ENCODE results near the gene DMPK. TPM values are rescaled to one million over a fixed set of nuclear protein-coding genes. Genes with fewer than 3 reads are reported as not detected.

The DMPK gene
- total and polyA plus RNA-seq, 9 of the 15 experiments (the other 6 are each of a cell fraction or from before 2014, with no cell fraction given), result 0.24 to 31.3 (median 7.3) TPM

GRCh38 chr19:45785097-45785496 lies 2.8 kb upstream of the DMPK start:
- POLR2A ChIA-PET, result interaction anchor here (7.7 kb wide), 1 partner anchor 14 kb away, joined by 70 read pairs; the partner anchor contains the start of gene SIX5
- H3K9ac ChIP-seq (ENCODE audit: insufficient read depth in 1 of 2, low read depth in 2 of 2, low read length in 2 of 2), result peak overlapping the region in 1 of 2 experiments; percentile 29; a peak in 1 of 4 replicates
- in situ Hi-C loops (cut with MboI) (no loop called here), intact Hi-C loops (cut with micrococcal nuclease) (no loop called here)
- ATAC-seq (no peak), FAIRE-seq (no peak), DNase-seq (ENCODE audit: extremely low read depth in 1 of 4, low spot score in 3 of 4) (no peak)
- peaks cover 48% of the 10 kb centered on the region; the same call in 2 of the 3 replicates for H3K36me3 ChIP-seq (ENCODE audit: control insufficient read depth, insufficient read depth, low read length)
- no peaks in the 10 kb centered on the region for H3K27me3 ChIP-seq (ENCODE audit: control insufficient read depth in 2 of 2, insufficient read depth in 2 of 2, low read length in 2 of 2)
- no peaks in the 10 kb centered on the region for H3K9me3 ChIP-seq (replicated peaks; ENCODE audit: control insufficient read depth, insufficient read depth, low read depth, low read length)
- no peak overlapping the region for H3K4me2 ChIP-seq (ENCODE audit: insufficient read depth, low read length)
- no peak overlapping the region for H3K4me3 ChIP-seq
- no TSS peak for BruUV-seq (replicated peaks)
- 65% methylated on average over 5 of the region's 5 CpGs for WGBS (ENCODE audit: insufficient coverage, low coverage, missing lambda C conversion rate)
- H3K9me1 ChIP-seq (ENCODE audit: control insufficient read depth, insufficient read depth, low read length), result peaks cover 4% of the 10 kb centered on the region
- H3K4me1 ChIP-seq (replicated peaks in 1 of 2; ENCODE audit: control insufficient read depth in 2 of 2, insufficient read depth in 2 of 2, low read length in 2 of 2), result peaks cover 11 to 48% of the 10 kb centered on the region in 2 experiments
- H3K27ac ChIP-seq (ENCODE audit: extremely low read depth, low read depth, low read length), result no peak overlapping the region
- CTCF ChIA-PET (ENCODE audit: low intra/inter-chr PET ratio), result no interaction called here
- H3K79me2 ChIP-seq (ENCODE audit: control insufficient read depth, insufficient read depth, low read length), result no peaks in the 10 kb centered on the region
- H4K20me1 ChIP-seq (replicated peaks; ENCODE audit: control insufficient read depth, insufficient read depth, low read length), result 0 out of 2 replicates have a peak, but pooled peaks cover 7% of the 10 kb centered on the region
- no peak for TF ChIP-seq KLF13 (tag; IDR thresholded peaks at IDR 0.05; ENCODE audit: borderline replicate concordance, low read depth)
- TF ChIP-seq EHMT2 (IDR thresholded peaks at IDR 0.05), result no peak
- no peak for TF ChIP-seq COPS2 (conservative IDR thresholded peaks at IDR 0.05)
- no peak for TF ChIP-seq ILF3 (IDR thresholded peaks at IDR 0.05; ENCODE audit: borderline replicate concordance)
- 0 out of 2 replicates have a peak, but pooled peaks have one; percentile 24 for TF ChIP-seq POLR2AphosphoS5 (IDR thresholded peaks at IDR 0.05; ENCODE audit: control insufficient read depth, insufficient read depth, low read depth, low read length)
- no peak for TF ChIP-seq CREBBP (IDR thresholded peaks at IDR 0.05; ENCODE audit: low read depth, low read length)
- no peak overlapping the region for H2AFZ ChIP-seq (ENCODE audit: low read depth, low read length)

GRCh38 chr19:45784096-45784495 lies 1.8 kb upstream of the DMPK start:
- H3K9ac ChIP-seq (ENCODE audit: insufficient read depth in 1 of 2, low read depth in 2 of 2, low read length in 2 of 2), result no peak overlapping the region
- no peak for ATAC-seq
- TF ChIP-seq ZSCAN29 (IDR thresholded peaks at IDR 0.05) (no peak), ATF1 (CRISPR knock-in tag; IDR thresholded peaks at IDR 0.05) (no peak), ATF1 (tag; IDR thresholded peaks at IDR 0.05) (no peak), MBD2 (IDR thresholded peaks at IDR 0.05; ENCODE audit: borderline replicate concordance, low read depth) (no peak), ZBTB9 (CRISPR knock-in tag; IDR thresholded peaks at IDR 0.05) (no peak), RBM17 (IDR thresholded peaks at IDR 0.05; ENCODE audit: borderline replicate concordance, low read depth, low read length) (no peak), ZNF316 (IDR thresholded peaks at IDR 0.05) (no peak), NUFIP1 (IDR thresholded peaks at IDR 0.05; ENCODE audit: partially characterized antibody) (no peak), NFRKB (IDR thresholded peaks at IDR 0.05; ENCODE audit: low read depth) (no peak), NCOA2 (IDR thresholded peaks at IDR 0.05; ENCODE audit: partially characterized antibody in 2 of 2) (no peak)

More at GRCh38 chr19:45784096-45784495, 1.8 kb upstream of the DMPK start:
- Histone ChIP-seq H2AFZ (ENCODE audit: low read depth, low read length) (no peak overlapping the region), H3K27ac (ENCODE audit: extremely low read depth, low read depth, low read length) (no peak overlapping the region), H4K20me1 (replicated peaks; ENCODE audit: control insufficient read depth, insufficient read depth, low read length) (0 out of 2 replicates have a peak, but pooled peaks cover 10% of the 10 kb centered on the region), H3K4me1 (replicated peaks in 1 of 2; ENCODE audit: control insufficient read depth in 2 of 2, insufficient read depth in 2 of 2, low read length in 2 of 2) (peaks cover 16 to 57% of the 10 kb centered on the region in 2 experiments), H3K27me3 (ENCODE audit: control insufficient read depth in 2 of 2, insufficient read depth in 2 of 2, low read length in 2 of 2) (no peaks in the 10 kb centered on the region), H3K36me3 (ENCODE audit: control insufficient read depth, insufficient read depth, low read length) (peaks cover 40% of the 10 kb centered on the region; the same call in 2 of the 3 replicates), H3K4me3 (no peak overlapping the region), H3K4me2 (ENCODE audit: insufficient read depth, low read length) (no peak overlapping the region), H3K9me3 (replicated peaks; ENCODE audit: control insufficient read depth, insufficient read depth, low read depth, low read length) (no peaks in the 10 kb centered on the region), H3K79me2 (ENCODE audit: control insufficient read depth, insufficient read depth, low read length) (no peaks in the 10 kb centered on the region), H3K9me1 (ENCODE audit: control insufficient read depth, insufficient read depth, low read length) (peaks cover 4% of the 10 kb centered on the region)
- intact Hi-C loops (cut with micrococcal nuclease) (no loop called here), in situ Hi-C loops (cut with MboI) (no loop called here)
- ChIA-PET POLR2A (interaction anchor here (0.6 to 7.7 kb wide), 2 partner anchors 13 to 102 kb away, joined by 4 to 70 read pairs; partner anchors contain the start of genes IRF2BP1 and SIX5), CTCF (ENCODE audit: low intra/inter-chr PET ratio) (no interaction called here)
- no TSS peak for BruUV-seq (replicated peaks)
- WGBS (ENCODE audit: insufficient coverage, low coverage, missing lambda C conversion rate), result 67% methylated on average over 3 of the region's 4 CpGs
- FAIRE-seq (no peak), DNase-seq (ENCODE audit: extremely low read depth in 1 of 4, low spot score in 3 of 4) (no peak)

All from K562 (cell line).